ENCODE data around the gene SEC22C.

DNA sequence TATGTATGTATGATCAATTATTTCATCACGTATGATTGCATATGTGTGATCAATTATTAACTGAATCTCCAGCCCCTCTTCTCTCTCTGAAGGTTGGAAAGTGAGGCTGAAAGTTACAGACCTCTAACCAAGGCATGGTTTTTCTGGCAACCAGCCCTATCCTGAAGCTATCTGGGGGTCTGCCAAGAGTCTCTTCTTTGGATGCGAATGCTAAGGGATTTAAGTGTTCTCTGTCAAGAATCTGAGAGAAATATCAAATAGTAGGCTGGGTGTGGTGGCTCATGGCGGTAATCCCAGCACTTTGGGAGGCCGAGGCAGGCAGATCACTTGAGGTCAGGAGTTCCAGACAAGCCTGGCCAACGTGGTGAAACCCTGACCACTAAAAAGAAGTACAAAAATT is 26.8 kb upstream of the SEC22C start:
- TF ChIP-seq, protein P1, sequence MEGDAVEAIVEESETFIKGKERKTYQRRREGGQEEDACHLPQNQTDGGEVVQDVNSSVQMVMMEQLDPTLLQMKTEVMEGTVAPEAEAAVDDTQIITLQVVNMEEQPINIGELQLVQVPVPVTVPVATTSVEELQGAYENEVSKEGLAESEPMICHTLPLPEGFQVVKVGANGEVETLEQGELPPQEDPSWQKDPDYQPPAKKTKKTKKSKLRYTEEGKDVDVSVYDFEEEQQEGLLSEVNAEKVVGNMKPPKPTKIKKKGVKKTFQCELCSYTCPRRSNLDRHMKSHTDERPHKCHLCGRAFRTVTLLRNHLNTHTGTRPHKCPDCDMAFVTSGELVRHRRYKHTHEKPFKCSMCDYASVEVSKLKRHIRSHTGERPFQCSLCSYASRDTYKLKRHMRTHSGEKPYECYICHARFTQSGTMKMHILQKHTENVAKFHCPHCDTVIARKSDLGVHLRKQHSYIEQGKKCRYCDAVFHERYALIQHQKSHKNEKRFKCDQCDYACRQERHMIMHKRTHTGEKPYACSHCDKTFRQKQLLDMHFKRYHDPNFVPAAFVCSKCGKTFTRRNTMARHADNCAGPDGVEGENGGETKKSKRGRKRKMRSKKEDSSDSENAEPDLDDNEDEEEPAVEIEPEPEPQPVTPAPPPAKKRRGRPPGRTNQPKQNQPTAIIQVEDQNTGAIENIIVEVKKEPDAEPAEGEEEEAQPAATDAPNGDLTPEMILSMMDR (IDR thresholded peaks at IDR 0.05): no peak
- TF ChIP-seq CHD2 (IDR thresholded peaks at IDR 0.05; ENCODE audit: low read length, partially characterized antibody) (no peak), SIN3A (IDR thresholded peaks at IDR 0.05; ENCODE audit: borderline replicate concordance, low read depth, low read length) (no peak), TEAD4 (IDR thresholded peaks at IDR 0.05; ENCODE audit: borderline replicate concordance, insufficient read depth) (no peak), TCF12 (IDR thresholded peaks at IDR 0.05) (no peak), FOSL2 (IDR thresholded peaks at IDR 0.05; ENCODE audit: borderline replicate concordance, low read depth) (no peak), POLR2AphosphoS5 (IDR thresholded peaks at IDR 0.05; ENCODE audit: low read depth, low read length) (no peak)
- TF ChIP-seq, protein P2, sequence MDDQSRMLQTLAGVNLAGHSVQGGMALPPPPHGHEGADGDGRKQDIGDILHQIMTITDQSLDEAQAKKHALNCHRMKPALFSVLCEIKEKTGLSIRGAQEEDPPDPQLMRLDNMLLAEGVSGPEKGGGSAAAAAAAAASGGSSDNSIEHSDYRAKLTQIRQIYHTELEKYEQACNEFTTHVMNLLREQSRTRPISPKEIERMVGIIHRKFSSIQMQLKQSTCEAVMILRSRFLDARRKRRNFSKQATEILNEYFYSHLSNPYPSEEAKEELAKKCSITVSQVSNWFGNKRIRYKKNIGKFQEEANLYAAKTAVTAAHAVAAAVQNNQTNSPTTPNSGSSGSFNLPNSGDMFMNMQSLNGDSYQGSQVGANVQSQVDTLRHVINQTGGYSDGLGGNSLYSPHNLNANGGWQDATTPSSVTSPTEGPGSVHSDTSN (IDR thresholded peaks at IDR 0.05): no peak

Measured in SK-N-SH (cell line).